ENCODE results near the gene ELP4. TPM values are rescaled to one million over a fixed set of nuclear protein-coding genes. Genes with fewer than 3 reads are reported as not detected.
"Not testable (repeated sequence)": the region's sequence is repeated elsewhere in the genome, so short reads cannot be mapped to it uniquely, and the experiment has no call there.

Gene ELP4
- total RNA-seq, 1 experiment from 2014 or later = 15.2 TPM

DNA sequence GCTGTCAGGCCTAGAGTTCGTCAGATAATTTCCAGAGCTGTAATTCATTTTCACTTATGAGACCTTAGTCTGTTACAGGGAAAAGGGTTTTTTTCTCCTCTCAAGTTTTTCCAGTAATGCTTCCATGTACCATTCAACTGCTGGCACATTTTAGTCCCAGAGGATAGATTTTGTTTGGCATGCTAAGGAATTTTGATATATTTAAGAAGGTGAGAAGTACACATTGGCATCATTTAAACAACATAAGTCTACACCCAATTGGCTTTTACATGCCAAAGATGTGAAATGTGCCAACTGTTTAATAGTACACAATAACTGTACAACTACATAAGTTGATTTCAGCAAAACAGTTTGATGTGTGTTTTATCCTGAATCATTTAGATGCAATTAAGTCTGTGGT lies 230.6 kb downstream of the ELP4 start:
- H2BK12ac ChIP-seq (ENCODE audit: insufficient read length, low read depth, low read length) = no peak overlapping the region
- H2AK5ac ChIP-seq (ENCODE audit: insufficient read length, low read length) = no peak overlapping the region
- no peak overlapping the region for H3K4me2 ChIP-seq (ENCODE audit: insufficient read depth, insufficient read length, low read length)
- DNase-seq = no peak
- H3K27me3 ChIP-seq (ENCODE audit: insufficient read depth, low read length) = no peaks in the 10 kb centered on the region
- no peak overlapping the region for H3K56ac ChIP-seq (ENCODE audit: insufficient read length, low read depth, low read length)
- no peaks in the 10 kb centered on the region for H3K4me1 ChIP-seq (ENCODE audit: insufficient read depth, low read length)
- H2BK5ac ChIP-seq (ENCODE audit: insufficient read length, low read length) = no peak overlapping the region
- H4K8ac ChIP-seq (replicated peaks; ENCODE audit: insufficient read length, low read depth, low read length) = no peak overlapping the region
- H3K4me3 Mint-ChIP-seq = no peak overlapping the region
- H4K91ac ChIP-seq (ENCODE audit: insufficient read length, low read depth, low read length) = no peak overlapping the region
- H3K27me3 Mint-ChIP-seq (ENCODE audit: low read depth) = peaks cover 1% of the 10 kb centered on the region; the same call in 1 of the 2 replicates
- H3K9ac ChIP-seq (ENCODE audit: extremely low read depth, insufficient read length, low read length) = no peak overlapping the region
- peaks cover 5% of the 10 kb centered on the region for H3K9me3 ChIP-seq (ENCODE audit: control insufficient read depth, low read depth, low read length)
- no CpG with 5 or more reads among the region's 1 CpG for WGBS (ENCODE audit: extremely low coverage, insufficient read length, low lambda C conversion rate)
- peaks cover 15 to 36% (median 21%) of the 10 kb centered on the region in 3 experiments for H3K36me3 Mint-ChIP-seq (ENCODE audit: insufficient read depth in 1 of 3, low read depth in 3 of 3)
- no peak overlapping the region for H3K18ac ChIP-seq (ENCODE audit: insufficient read length, low read depth, low read length)
- no peak overlapping the region for H3K27ac Mint-ChIP-seq
- H3K4ac ChIP-seq (ENCODE audit: low read depth, low read length) = no peak overlapping the region
- H3K79me2 ChIP-seq (ENCODE audit: insufficient read depth, low read length) = no peaks in the 10 kb centered on the region
- peaks cover 53% of the 10 kb centered on the region in 2 experiments for H3K9me3 Mint-ChIP-seq
- H4K20me1 ChIP-seq (ENCODE audit: control insufficient read depth, insufficient read depth, insufficient read length) = no peaks in the 10 kb centered on the region
- H2BK20ac ChIP-seq (ENCODE audit: low read depth, low read length, poor library complexity, severe bottlenecking) = no peak overlapping the region
- no peak overlapping the region for H2BK15ac ChIP-seq (ENCODE audit: low read depth, low read length)
- TF ChIP-seq CTCF (conservative IDR thresholded peaks at IDR 0.05) = no peak
- no peak overlapping the region for H2AFZ ChIP-seq (ENCODE audit: low read length)
- H3T11ph ChIP-seq (ENCODE audit: low read length) = no peak overlapping the region
- no peak overlapping the region for H3K14ac ChIP-seq (ENCODE audit: insufficient read depth, low read length)
- no peak overlapping the region for H3K27ac ChIP-seq (ENCODE audit: insufficient read length, low read depth, low read length)
- H2BK120ac ChIP-seq (ENCODE audit: low read depth, low read length, poor library complexity, severe bottlenecking) = no peak overlapping the region
- no peaks in the 10 kb centered on the region for H3K23me2 ChIP-seq (ENCODE audit: insufficient read length, low read depth, low read length, poor library complexity, severe bottlenecking)
- no peaks in the 10 kb centered on the region for H3K79me1 ChIP-seq (ENCODE audit: insufficient read depth, low read depth, low read length, poor library complexity, severe bottlenecking)
- H4K5ac ChIP-seq (ENCODE audit: insufficient read length, low read depth, low read length) = no peak overlapping the region
- H3K23ac ChIP-seq (ENCODE audit: insufficient read length, low read depth, low read length) = no peak overlapping the region
- H3K4me1 Mint-ChIP-seq = no peaks in the 10 kb centered on the region

DNA sequence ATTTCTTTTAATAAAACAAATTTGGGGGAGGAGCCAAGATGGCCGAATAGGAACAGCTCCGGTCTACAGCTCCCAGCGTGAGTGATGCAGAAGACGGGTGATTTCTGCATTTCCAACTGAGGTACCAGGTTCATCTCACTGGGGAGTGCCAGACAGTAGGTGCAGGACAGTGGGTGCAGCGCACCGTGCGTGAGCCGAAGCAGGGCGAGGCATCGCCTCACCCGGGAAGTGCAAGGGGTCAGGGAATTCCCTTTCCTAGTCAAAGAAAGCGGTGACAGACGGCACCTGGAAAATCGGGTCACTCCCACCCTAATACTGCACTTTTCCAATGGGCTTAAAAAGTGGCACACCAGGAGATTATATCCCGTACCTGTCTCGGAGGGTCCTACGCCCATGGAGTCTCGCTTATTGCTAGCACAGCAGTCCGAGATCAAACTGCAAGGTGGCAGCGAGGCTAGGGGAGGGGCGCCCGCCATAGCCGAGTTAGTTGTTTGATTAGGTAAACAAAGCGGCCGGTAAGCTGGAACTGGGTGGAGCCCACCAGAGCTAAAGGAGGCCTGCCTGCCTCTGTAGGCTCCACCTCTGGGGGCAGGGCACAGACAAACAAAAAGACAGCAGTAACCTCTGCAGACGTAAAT lies 231.3 kb downstream of the ELP4 start:
- not testable (repeated sequence) for H2AFZ ChIP-seq (ENCODE audit: low read length); H2AK5ac ChIP-seq (ENCODE audit: insufficient read length, low read length); H3K27ac Mint-ChIP-seq; H2BK5ac ChIP-seq (ENCODE audit: insufficient read length, low read length); H3K4me1 ChIP-seq (ENCODE audit: insufficient read depth, low read length); H3K4me2 ChIP-seq (ENCODE audit: insufficient read depth, insufficient read length, low read length); H3T11ph ChIP-seq (ENCODE audit: low read length); H2BK12ac ChIP-seq (ENCODE audit: insufficient read length, low read depth, low read length); DNase-seq; H3K79me2 ChIP-seq (ENCODE audit: insufficient read depth, low read length); H3K23ac ChIP-seq (ENCODE audit: insufficient read length, low read depth, low read length); H3K27me3 Mint-ChIP-seq (ENCODE audit: low read depth); H4K5ac ChIP-seq (ENCODE audit: insufficient read length, low read depth, low read length); H4K20me1 ChIP-seq (ENCODE audit: control insufficient read depth, insufficient read depth, insufficient read length); H4K8ac ChIP-seq (replicated peaks; ENCODE audit: insufficient read length, low read depth, low read length); H3K23me2 ChIP-seq (ENCODE audit: insufficient read length, low read depth, low read length, poor library complexity, severe bottlenecking); H3K9me3 ChIP-seq (ENCODE audit: control insufficient read depth, low read depth, low read length); H2BK20ac ChIP-seq (ENCODE audit: low read depth, low read length, poor library complexity, severe bottlenecking); H3K27ac ChIP-seq (ENCODE audit: insufficient read length, low read depth, low read length); H3K9ac ChIP-seq (ENCODE audit: extremely low read depth, insufficient read length, low read length); H2BK15ac ChIP-seq (ENCODE audit: low read depth, low read length); H3K14ac ChIP-seq (ENCODE audit: insufficient read depth, low read length); H4K91ac ChIP-seq (ENCODE audit: insufficient read length, low read depth, low read length); H2BK120ac ChIP-seq (ENCODE audit: low read depth, low read length, poor library complexity, severe bottlenecking); H3K4me1 Mint-ChIP-seq; H3K79me1 ChIP-seq (ENCODE audit: insufficient read depth, low read depth, low read length, poor library complexity, severe bottlenecking); H3K4me3 Mint-ChIP-seq; H3K18ac ChIP-seq (ENCODE audit: insufficient read length, low read depth, low read length); H3K56ac ChIP-seq (ENCODE audit: insufficient read length, low read depth, low read length); H3K27me3 ChIP-seq (ENCODE audit: insufficient read depth, low read length); H3K4ac ChIP-seq (ENCODE audit: low read depth, low read length)
- Mint-ChIP-seq H3K9me3 (peaks cover 47 to 48% of the 10 kb centered on the region in 2 experiments), H3K36me3 (ENCODE audit: insufficient read depth in 1 of 3, low read depth in 3 of 3) (peaks cover 14 to 34% (median 21%) of the 10 kb centered on the region in 3 experiments)
- no CpG with 5 or more reads among the region's 26 CpGs for WGBS (ENCODE audit: extremely low coverage, insufficient read length, low lambda C conversion rate)

All from H9 (cell line).